Suppressor macrophage treated with lipopolysaccharide for 4 hours (primary cell): ENCODE results near the gene USF1.
"Not testable (repeated sequence)": the region's sequence is repeated elsewhere in the genome, so short reads cannot be mapped to it uniquely, and the experiment has no call there.

Experiments used
- DNase-seq: peaks from one replicate; pipeline ENCODE4 v3.0.0-alpha.2; 2020

Gene USF1

DNA sequence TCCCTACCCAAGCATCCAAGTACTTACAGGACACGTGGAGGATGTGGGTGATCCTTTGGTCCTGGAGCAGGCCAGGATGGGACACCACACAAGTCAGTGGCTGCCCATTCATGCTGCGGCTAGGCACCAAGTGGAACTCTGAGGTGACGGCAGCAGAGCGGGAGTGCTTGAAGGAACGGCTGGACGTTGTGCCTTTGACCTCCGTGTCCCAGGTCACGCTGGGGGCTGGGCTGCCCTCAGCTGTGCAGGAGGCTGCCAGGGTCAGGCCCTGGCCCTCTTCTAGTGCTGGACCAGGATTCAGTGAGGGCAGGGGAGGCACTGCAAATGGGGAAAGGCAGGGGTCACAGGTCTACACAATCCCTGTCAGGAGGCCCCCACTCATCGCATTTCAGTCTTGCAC lies 31.6 kb upstream of the USF1 start:
- no peak for DNase-seq

DNA sequence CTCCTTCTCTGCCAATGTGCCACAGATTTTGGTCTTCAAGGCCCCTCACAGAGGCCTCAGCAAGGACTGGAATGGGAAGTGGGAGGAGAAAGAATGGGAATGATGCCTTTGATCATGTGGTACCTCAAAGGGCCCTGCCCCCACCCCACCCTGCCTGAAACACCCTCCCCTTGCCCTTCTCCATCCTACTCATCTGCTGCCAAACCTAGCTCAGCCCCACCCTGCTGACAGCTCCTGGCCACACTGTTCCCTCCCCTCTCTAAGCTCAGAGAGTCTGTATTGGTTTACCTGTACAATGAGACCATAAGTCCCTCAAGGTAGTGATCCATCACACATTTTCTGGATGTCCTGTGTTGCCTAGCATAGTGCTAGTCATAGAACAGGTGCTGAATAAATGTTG lies 30.6 kb upstream of the USF1 start:
- no peak for DNase-seq

GRCh38 chr1:161074676-161075368 lies 29.0 kb upstream of the USF1 start:
- DNase-seq, result no peak

DNA sequence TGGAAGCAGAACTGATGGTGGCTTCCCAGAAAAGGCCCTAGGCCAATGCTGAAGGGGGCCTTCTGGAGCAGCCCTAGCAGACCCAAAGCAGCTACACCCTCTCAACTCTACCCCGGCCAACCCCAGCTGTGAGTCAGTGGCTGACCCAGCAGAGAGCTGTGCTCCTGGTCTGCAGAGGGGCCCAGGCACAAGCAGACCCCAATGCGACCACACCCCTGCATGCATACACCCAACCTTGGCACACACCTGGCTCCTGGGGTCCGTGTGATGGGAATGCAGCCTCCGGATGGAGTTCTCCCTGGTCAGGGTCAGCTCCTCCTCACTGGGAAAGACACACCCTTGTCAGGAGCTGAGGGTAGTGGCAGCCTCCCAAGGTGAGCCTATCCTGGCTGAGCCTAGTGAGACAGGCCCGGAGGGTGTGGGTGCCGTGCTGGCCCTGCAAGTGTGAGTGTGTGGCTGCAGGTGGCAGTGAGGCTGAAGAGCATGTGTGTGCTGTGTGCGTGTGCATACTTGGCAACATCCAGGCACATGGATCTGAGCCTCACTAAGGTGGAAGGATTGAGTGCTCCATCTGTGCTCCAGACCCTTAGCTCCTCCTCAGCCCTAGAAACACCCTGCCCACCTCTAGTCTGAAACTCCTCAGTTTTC lies 27.8 kb upstream of the USF1 start:
- DNase-seq, result no peak

GRCh38 chr1:161072751-161073449 lies 27.1 kb upstream of the USF1 start:
- DNase-seq, result no peak

DNA sequence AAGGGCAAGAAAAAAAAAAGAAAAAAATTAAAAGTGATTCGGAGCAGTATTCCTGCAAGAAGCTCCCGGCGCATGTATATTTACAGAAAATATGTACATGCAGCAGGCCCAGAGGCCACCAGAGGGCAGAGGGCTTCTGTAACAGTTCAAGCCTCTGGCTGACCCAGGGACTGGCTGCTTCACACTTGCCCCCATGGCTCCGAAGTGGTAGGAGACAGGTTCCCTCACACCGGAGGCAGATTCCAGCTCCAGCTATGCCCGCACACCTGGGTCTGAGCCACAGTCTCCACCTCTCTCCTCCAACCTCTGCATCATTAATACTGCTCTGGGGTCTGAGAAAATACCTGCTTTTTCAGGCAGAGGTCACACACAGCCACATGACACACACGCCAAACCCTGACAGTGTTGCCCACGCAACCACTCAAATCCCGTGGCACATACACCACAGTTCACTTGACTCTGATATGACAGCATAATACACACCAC lies 26.2 kb upstream of the USF1 start:
- peak; percentile 83 for DNase-seq

DNA sequence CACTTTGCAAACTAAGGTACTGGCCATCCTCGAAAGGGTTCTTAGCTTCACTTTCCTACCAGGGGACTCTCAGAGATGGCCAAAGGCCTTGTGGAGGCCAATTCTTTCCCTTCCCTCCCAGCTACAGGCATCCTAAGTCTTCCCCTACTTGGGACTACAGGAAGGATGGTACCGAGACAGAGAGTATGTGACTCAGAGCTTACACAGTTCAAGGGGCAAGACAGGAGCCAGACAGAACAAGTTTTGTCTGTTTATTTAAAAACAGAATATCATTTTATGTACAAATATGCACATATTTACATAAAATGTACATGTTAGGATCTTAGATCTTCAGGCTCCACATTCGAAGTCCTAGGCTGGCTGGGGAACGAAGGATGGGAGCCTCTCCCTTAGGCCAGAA lies 25.0 kb upstream of the USF1 start:
- DNase-seq, result no peak

- DNase-seq, result peak; percentile 82
These were observed 24.0 kb upstream of the USF1 start, which contains the start of gene ARHGAP30 for GRCh38 chr1:161069731-161070270. Gene ARHGAP30 (minus strand): TSS chr1:161069891. CDS start chr1:161069624, 267 bp downstream.

- DNase-seq, result no peak
These were observed 23.5 kb upstream of the USF1 start for GRCh38 chr1:161069241-161069640.

GRCh38 chr1:161068306-161069234 lies 22.8 kb upstream of the USF1 start:
- DNase-seq, result peak; percentile 93

GRCh38 chr1:161066694-161067093 lies 20.9 kb upstream of the USF1 start:
- no peak for DNase-seq

- not testable (repeated sequence) for DNase-seq
These were observed 19.9 kb upstream of the USF1 start for GRCh38 chr1:161065681-161066080.

GRCh38 chr1:161063936-161064335 lies 18.2 kb upstream of the USF1 start:
- not testable (repeated sequence) for DNase-seq

GRCh38 chr1:161061419-161061818 lies 15.6 kb upstream of the USF1 start:
- no peak for DNase-seq

DNA sequence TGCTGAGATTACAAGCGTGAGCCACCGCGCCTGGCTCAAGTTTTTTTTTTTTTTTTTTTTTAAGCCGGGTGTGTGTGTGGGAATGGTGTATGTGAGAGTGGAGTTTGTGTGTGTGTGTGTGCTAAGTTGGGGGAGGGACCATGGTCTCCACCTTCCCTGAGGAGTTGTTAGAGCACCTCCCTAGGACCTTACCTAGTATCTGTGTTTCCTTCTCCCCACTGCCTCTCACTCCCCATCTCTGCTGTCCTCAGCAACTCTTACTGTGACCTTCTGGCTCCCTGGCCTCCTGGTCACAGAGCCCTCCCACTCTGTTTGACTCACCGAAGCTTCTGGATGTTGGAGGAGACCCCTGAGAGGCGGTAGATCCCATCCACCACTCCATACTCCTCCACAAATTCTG lies 13.5 kb upstream of the USF1 start:
- DNase-seq, result no peak

GRCh38 chr1:161054805-161055204 lies 9.0 kb upstream of the USF1 start:
- no peak for DNase-seq

- DNase-seq, result no peak
These were observed 8.5 kb upstream of the USF1 start for GRCh38 chr1:161054232-161054631.

- DNase-seq, result no peak
These were observed 7.1 kb upstream of the USF1 start for GRCh38 chr1:161052899-161053298.

GRCh38 chr1:161051219-161051618 lies 5.4 kb upstream of the USF1 start:
- no peak for DNase-seq

DNA sequence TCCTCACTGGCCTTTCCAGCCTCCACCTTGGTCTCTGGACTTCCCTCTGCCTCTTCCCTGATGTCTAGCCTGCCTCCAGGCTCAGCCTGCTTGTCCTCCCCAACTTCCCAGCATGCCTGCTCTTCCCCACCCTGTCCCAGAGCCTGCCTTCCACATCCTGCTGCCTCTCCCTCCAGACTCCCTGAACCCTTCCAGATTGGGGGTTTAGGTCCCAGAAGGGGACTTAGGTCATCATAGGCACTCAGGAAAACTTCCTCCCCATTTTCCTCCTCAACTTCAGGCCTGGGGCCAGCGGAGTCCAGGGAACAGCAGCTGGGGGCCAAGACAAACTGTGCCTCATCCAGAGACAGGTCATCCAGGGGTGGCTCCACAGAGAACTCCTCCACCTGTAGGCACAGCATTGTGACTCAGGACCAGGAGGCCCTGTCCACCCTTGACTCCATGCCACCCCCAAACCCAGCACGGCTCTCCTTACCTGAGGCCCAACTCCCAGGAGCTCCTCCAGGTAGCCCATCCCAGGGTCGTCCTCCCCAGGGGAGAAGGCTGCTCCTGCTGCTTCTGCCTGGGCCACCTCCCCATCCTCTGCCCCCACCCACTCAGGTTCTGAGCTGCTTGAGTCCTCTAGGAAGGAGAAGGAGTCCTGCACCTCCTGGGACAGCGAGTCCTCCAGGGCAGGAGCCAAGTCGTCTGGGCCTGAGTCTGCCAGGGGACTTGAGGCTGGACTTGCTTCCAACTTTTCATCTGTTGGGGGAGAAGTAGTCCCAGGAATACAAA lies 3.4 kb upstream of the USF1 start:
- DNase-seq, result no peak
